NCI-H2196 (cell line): ENCODE measurements around the gene TBATA.

Experiments
- DNase-seq: peaks from one replicate; lab custom pipeline; 2025; ENCODE audit not compliant: unreplicated experiment; lab: John Stamatoyannopoulos, UW

Gene TBATA

DNA sequence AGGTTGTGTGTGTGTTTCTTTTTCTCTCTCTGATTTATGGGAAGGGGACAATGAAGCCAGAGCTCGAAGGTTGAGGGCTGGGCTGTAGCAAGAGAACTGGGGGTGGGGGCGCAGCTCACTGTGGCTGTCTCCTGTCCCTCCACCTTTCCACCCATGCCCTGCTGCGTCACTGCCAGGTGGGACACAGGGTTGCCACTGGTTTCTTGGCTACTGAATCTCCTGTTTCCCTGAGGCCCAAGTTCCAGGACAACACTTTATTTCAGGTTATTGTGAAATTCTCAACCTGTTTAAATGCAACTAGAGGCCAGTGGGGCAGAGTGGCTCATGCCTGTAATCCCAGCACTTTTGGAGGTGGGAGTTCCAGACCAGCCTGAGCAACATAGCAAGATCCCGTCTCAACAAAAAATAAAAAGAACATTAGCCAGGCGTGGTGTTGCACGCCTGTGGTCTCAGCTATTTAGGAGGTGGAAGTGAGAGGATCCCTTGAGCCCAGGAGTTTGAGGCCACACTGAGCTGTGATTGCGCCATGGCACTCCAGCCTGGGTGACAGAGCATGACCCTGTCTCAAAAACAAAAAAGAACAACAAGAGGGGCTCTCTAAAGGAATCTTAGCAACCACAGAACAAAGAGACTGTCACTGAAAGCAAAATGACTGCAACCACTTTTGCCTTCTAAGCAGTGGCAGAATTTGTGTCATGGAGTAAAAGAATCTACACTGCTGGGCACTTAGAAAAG, 22.6 kb downstream of the TBATA start:
- DNase-seq = no peak

DNA sequence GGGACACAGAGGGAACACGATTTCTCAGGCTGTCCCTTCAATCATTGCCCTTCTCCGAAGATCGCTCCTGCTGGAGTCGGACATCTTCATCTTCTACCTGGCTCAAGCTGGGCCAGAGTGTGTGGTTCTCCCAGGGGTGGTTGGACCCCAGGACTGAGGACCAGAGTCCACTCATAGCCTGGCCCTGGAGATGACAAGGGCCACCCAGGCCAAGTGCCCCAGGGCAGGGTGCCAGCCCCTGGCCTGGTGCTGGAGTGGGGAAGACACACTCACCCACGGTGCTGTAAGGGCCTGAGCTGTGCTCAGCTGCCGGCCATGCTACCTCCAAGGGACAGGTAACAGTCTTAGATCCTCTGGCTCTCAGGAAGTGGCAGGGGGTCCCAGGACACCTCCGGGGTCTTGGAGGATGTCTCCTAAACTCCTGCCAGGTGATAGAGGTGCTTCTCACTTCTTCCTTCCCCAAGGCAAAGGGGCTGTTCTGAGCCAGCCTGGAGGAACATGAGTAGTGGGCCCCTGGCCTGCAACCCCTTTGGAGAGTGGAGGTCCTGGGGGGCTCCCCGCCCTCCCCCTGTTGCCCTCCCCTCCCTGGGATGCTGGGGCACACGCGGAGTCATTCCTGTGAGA, 23.3 kb downstream of the TBATA start:
- DNase-seq = no peak

DNA sequence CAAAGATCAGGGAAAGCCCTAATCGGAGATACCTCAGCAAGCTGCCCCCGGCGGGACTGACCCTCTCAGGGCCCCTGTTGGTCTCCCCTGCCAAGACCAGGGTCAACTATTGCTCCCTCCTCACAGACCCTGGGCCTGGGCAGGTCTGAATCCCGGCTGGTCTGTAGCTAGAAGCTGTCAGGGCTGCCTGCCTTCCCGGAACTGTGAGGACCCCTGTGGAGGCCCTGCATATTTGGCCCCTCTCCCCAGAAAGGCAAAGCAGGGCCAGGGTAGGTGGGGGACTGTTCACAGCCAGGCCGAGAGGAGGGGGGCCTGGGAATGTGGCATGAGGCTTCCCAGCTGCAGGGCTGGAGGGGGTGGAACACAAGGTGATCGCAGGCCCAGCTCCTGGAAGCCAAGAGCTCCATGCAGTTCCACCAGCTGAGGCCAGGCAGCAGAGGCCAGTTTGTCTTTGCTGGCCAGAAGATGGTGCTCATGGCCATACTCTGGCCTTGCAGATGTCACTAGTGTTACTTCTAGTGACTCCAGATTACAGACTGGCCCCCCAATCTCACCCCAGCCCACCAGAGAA, 24.1 kb downstream of the TBATA start:
- DNase-seq = no peak

- DNase-seq = no peak
Observed at GRCh38 chr10:70760271-70760787, 24.8 kb downstream of the TBATA start.

- DNase-seq = no peak
Observed at GRCh38 chr10:70759781-70760180, 25.4 kb downstream of the TBATA start.

GRCh38 chr10:70758757-70759514, 26.2 kb downstream of the TBATA start:
- peak; percentile 62 for DNase-seq

DNA sequence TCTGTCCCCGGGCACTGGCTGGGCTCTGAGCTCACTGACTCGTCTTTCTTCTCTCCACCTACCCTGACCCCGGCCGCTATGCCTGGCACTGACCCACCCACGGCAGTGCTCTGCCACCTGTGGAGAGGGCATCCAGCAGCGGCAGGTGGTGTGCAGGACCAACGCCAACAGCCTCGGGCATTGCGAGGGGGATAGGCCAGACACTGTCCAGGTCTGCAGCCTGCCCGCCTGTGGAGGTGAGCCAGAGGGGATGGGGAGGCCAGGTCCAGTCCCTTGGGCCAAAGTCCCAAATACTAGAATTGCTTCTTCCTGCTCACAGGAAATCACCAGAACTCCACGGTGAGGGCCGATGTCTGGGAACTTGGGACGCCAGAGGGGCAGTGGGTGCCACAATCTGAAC, 27.3 kb downstream of the TBATA start:
- no peak for DNase-seq

DNA sequence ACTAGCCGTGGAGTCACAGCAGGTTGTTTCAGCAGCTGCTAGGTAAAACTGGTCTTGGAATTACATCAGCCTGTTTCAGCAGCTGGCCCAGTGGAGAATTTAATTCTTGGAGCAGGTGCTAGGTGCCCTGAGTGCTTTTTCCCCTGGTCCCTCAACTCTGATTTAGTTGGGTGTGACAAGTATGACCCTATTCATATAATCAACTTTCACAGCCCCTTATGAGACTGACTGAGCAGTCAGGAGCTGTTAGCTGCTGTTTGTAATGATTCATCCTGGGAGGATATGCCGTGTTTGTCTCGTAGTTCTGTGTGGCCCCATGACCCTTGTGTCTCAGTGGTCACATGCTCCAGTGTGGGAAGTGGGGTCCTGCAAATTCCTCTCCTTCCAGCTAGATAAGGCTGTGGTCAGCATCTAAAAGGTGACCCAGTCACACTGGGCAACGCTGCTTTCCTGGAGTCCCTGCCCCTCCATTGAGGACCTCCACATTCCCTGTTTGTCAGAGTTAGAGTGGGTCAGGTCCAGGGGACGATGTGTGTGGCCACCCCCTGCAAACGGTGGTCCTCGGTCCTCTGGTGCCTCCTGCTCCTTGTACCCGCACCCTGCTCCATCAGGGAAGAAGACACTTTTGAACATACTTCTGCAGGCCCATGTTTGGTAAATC, 28.3 kb downstream of the TBATA start:
- no peak for DNase-seq

GRCh38 chr10:70753841-70754621, 31.1 kb downstream of the TBATA start:
- DNase-seq = no peak

DNA sequence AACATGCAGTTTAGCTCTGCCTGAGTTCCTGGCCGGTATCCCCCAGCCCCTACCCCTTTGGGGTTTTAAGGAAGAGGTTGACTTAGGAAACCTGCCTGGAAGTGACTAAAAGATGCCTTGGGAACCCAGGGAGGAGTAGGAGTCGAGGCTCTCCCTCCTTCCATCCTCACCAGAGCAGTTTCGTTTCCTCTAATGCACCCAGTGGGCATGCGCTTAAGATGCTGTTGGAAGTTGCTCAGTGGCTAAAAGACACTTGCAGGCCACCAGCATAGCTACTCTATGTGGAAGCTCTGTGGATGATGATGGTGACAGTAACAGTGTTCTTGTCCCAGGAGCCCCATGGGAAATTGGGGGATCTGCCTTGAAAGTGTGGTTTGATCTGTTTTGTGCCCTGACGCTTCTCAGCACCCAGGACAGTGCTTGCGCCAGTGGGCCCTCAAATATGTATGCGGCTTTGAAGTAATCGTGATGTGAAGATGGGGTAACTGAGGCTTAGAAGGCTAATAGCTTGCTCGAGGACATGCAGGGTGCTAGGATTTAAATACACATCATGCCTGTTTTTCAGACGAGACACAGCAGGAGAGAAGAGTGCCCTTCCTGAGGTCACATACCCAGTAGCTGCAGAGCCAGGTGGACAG, 32.0 kb downstream of the TBATA start:
- DNase-seq = no peak

DNA sequence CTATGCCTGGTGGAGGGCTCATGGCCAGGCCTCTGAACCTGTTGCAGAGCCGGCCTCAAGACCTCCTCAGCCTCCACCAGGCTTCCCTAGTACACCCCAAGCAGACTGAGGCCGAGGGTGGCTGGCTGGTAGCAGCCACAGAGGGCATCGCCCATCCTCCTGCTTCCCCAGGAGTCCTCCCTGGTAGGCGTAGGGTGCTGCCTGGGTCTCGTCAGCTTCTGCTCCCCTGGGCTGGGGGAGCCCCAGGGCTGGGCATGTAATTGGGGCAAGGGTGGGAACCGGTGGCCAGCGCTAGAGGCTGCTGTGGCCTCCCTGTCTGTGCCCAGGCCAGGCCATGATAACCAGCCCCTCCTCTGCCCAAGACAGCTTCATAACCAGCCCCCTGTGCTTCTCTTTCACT, 32.6 kb downstream of the TBATA start:
- DNase-seq = no peak

- no peak for DNase-seq
Observed at GRCh38 chr10:70751991-70752390, 33.2 kb downstream of the TBATA start.

DNA sequence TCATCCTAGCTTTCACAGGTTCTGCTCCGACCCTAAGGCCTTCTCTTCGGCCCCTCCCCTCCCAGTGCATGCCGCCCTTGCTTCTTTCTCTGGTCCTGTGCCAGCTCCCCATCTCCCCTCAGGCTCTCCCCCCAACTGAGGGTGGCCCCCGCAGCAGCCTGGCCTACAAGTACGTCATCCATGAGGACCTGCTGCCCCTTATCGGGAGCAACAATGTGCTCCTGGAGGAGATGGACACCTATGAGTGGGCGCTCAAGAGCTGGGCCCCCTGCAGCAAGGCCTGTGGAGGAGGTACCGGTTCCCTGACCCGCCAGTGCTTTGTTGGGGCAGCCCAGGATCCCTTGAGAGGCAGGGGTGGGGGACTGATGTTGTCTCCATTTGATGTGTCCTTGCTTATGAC, 33.8 kb downstream of the TBATA start:
- no peak for DNase-seq

DNA sequence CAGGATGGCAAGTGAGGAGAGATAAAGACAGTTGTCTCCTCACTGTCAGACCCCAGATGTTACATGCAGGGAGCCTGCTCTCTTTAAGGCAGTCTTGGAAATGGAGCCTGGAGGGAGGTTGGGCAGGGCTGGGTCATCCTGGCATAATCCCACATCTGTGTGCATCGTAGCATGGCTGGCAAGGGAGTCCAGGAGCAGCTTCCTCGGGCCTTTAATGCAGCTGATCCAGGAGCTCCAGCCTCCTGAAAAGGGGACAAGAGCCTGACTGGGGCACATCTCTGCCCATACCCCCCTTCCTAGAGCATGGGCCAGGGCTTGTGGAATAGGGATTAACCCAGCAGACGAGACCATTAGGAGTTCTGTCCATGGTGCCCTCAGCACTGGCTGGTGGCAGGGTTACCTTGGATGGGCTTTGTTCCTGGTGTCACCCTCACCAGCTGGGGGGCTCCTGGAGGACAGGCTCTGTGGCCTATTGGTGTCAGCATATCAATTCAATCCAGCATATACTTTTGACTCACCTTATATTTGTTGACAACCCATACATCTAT, 34.9 kb downstream of the TBATA start:
- DNase-seq = no peak

DNA sequence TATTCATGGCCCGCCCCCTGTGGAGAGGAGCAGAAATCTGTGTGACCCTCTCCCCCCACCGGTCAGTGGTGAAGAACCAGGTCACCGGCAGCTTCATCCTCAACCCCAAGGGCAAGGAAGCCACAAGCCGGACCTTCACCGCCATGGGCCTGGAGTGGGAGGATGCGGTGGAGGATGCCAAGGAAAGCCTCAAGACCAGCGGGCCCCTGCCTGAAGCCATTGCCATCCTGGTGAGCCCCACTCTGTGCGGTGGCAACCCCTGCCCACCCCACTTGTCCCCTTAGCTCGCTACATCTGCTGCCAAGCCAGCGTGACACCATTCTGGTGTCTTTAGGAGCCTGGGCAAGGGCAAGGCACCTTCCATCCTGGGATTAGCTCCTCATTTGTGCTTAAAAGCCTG, 35.4 kb downstream of the TBATA start:
- no peak for DNase-seq

DNA sequence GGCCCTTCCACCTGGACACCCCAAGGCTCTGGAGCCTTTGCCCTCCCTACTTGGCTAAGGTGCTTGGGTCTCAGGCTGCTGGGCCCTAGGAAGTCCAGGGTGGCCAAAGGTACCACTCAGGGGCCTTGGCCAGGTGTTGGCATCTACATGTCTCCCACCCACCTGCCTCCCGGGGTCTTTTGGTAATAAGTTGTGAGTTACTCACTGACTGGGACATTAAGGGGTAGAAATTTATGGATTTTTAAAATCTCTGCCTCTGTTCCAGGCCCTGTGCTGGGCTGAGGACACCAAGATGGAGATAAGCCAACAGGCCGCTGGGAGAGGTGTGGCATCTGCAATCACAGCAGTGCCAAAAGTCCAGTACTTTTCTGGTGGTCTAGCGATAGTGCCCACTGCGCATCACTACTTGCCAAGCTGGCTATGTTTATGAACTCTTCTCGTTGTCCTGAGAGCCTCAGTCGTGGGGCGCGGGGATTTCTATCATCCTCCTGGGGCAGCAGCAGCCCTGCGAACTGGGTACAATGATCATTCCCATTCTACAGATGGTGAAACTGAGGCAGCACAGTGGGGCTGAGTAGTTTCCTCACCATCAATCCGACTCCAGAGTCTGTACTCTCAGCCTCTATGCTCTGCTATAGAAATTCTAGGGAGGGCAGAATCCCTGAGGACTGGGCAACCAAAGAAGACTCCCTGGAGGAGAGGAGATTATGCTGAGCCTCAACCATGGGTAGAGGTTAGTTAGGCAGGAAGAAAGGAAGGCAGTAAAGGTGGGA, 36.2 kb downstream of the TBATA start:
- DNase-seq = no peak

DNA sequence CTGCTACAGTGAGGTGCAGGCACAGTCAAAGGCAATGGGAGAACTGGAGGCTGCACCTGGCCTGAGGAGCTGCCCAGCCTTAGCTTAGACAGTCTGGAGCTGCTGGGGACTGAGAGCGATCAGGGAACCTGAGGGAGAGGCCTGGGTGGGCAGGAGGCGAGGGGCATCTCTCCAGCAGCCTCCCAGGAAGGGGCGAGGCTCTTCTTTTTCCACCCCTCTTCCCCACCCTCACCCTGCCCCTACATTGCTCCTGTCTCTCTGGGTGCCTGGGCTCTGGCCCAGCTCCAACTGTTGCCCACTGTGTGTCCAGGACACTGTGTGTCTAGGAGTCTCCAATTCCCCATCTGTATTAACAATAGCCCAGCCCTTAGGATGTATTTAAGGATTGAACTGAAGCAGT, 36.9 kb downstream of the TBATA start:
- no peak for DNase-seq

GRCh38 chr10:70747192-70747965, 37.8 kb downstream of the TBATA start:
- DNase-seq = no peak
